ENCODE measurements around the gene SH3BP2.
"Not testable (repeated sequence)": the region's sequence is repeated elsewhere in the genome, so short reads cannot be mapped to it uniquely, and the experiment has no call there.

SH3BP2 gene

DNA sequence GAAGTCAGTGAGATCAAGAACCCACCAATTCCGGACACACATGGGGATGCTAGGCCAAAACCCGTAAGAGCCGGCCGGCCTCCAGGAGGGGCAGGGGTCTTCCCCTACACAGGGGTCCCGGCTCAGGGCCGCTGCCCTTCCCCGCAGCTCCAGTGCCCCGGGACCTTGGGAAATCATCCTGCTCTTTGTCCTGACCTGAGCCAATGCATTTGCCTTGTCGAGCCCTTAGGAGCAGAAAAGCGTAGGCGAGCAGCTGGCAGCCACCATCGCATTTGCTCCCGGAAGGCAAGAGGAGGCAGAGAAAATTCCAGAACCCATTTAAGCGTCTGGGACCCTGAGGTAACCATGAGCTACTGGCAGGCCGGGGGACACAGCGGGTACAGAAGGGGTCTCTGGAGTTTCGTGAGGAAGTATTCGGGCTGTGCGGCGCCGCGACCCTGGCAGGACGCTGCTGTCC is 29.3 kb upstream of the SH3BP2 start:
- Histone ChIP-seq H3K4me3 (ENCODE audit: low read depth in 1 of 5, low read length in 5 of 5) (peak overlapping the region; percentile 64 to 76 (median 66)), H3K27me3 (ENCODE audit: control insufficient read depth in 5 of 5, insufficient read depth in 4 of 5, low read length in 5 of 5) (no peaks in the 10 kb centered on the region), H3K9me3 (ENCODE audit: control insufficient read depth in 5 of 5, low read length in 5 of 5) (no peaks in the 10 kb centered on the region), H3K9ac (ENCODE audit: low read length in 5 of 5) (peak overlapping the region in 4 of 5 donors; percentile 35 to 79 (median 64)), H3K27ac (ENCODE audit: low read depth, low read length) (peak overlapping the region; percentile 65), H3K4me1 (ENCODE audit: control insufficient read depth in 5 of 5, insufficient read depth in 5 of 5, low read length in 5 of 5) (peaks cover 0 to 25% (median 20%) of the 10 kb centered on the region in 5 donors), H3K36me3 (ENCODE audit: control insufficient read depth in 5 of 5, insufficient read depth in 5 of 5, low read length in 5 of 5) (no peaks in the 10 kb centered on the region)

DNA sequence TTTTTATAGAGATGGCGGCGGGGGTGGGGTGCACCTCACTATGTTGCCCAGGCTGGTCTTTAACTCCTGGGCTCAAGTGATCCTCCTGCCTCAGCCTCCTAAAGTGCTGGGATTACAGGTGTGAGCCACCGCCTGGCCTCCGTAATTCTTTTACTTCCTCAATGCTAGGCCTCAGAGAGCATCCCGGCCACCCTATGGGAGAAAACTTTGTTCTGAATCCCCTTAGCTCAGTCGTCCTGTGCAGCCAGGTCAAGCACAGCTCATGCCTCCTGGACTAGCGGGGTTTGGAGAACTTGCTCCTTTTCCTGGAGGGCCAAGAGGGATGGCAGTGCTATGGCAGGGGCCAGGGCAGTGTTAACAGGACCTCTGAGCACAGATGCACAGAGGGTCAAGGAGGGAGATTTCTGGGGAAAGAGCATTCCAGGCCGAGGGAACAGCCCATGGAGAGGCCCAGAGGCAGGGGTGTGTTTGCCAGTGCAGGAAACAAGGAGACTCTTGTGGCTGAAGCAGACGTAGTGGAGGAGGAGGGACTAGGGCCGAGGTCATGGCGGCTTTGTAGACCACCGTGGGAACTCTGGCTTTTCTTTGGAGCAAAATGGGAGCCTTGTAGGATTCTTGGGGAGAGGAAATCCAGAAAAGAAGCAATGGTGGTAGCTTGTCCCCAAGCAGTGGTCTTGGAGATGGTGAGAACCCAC is 26.9 kb upstream of the SH3BP2 start:
- H3K4me1 ChIP-seq (ENCODE audit: control insufficient read depth in 5 of 5, insufficient read depth in 5 of 5, low read length in 5 of 5), result peaks cover 0 to 26% (median 21%) of the 10 kb centered on the region in 5 donors
- no peak overlapping the region for H3K9ac ChIP-seq (ENCODE audit: low read length in 5 of 5)
- H3K9me3 ChIP-seq (ENCODE audit: control insufficient read depth in 5 of 5, low read length in 5 of 5), result no peaks in the 10 kb centered on the region
- no peak overlapping the region for H3K27ac ChIP-seq (ENCODE audit: low read depth, low read length)
- H3K27me3 ChIP-seq (ENCODE audit: control insufficient read depth in 5 of 5, insufficient read depth in 4 of 5, low read length in 5 of 5), result no peaks in the 10 kb centered on the region
- no peaks in the 10 kb centered on the region for H3K36me3 ChIP-seq (ENCODE audit: control insufficient read depth in 5 of 5, insufficient read depth in 5 of 5, low read length in 5 of 5)
- H3K4me3 ChIP-seq (ENCODE audit: low read depth in 1 of 5, low read length in 5 of 5), result no peak overlapping the region

DNA sequence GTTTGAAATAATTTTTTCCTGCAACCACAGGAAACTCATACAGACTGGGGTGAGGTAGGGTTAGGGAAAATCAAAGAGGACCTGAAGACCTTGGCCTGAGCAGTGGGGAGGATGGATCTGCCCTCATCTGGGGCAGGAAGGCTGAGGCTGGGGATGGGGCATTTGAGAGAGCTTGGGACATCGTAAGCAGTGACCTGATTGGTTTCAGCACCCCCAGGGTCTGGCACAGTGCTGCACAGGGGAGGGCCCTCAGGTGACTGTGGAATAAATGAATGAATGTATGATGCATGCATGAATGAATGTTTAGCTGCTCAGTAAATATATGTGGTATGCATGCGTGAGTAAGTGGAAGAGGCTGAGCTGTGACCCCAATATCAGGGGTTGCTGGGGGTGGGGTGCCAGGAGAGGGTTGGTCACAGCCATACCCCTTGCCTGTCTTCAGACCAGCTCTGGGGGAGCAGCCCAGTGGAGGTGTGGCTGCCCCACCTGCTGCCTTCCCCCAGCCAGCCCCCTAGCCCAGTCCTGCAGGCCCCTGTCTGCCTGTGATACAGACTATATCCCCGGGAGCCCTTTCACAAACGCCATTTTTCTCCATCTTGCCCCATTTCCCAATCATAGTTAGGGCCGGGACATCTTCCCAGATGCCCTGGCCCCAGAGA is 25.7 kb upstream of the SH3BP2 start:
- no peaks in the 10 kb centered on the region for H3K9me3 ChIP-seq (ENCODE audit: control insufficient read depth in 5 of 5, low read length in 5 of 5)
- H3K4me3 ChIP-seq (ENCODE audit: low read depth in 1 of 5, low read length in 5 of 5), result no peak overlapping the region
- H3K36me3 ChIP-seq (ENCODE audit: control insufficient read depth in 5 of 5, insufficient read depth in 5 of 5, low read length in 5 of 5), result no peaks in the 10 kb centered on the region
- no peak overlapping the region for H3K27ac ChIP-seq (ENCODE audit: low read depth, low read length)
- no peaks in the 10 kb centered on the region for H3K27me3 ChIP-seq (ENCODE audit: control insufficient read depth in 5 of 5, insufficient read depth in 4 of 5, low read length in 5 of 5)
- H3K9ac ChIP-seq (ENCODE audit: low read length in 5 of 5), result no peak overlapping the region
- H3K4me1 ChIP-seq (ENCODE audit: control insufficient read depth in 5 of 5, insufficient read depth in 5 of 5, low read length in 5 of 5), result peaks cover 0 to 33% (median 23%) of the 10 kb centered on the region in 5 donors

DNA sequence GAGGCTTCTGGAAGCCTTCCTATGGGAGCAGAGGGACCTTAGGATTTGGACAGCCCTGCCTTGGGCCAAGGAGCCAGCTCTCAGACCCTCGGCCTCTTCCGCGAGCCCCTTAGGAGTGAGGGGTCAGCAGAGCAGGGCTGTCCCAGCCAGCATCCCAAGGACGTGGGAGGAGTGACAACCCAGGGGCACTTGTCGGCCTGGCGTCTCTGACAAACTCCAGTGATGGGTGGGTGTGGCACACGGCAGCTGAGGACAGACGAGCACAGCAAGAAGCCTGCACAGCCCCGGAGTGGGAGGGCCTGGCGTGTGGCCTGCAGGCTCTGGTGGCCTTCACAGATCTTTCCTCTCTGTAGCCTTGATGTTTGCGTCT is 25.2 kb upstream of the SH3BP2 start:
- Histone ChIP-seq H3K4me1 (ENCODE audit: control insufficient read depth in 5 of 5, insufficient read depth in 5 of 5, low read length in 5 of 5) (peaks cover 0 to 33% (median 23%) of the 10 kb centered on the region in 5 donors), H3K36me3 (ENCODE audit: control insufficient read depth in 5 of 5, insufficient read depth in 5 of 5, low read length in 5 of 5) (no peaks in the 10 kb centered on the region), H3K27ac (ENCODE audit: low read depth, low read length) (no peak overlapping the region)

DNA sequence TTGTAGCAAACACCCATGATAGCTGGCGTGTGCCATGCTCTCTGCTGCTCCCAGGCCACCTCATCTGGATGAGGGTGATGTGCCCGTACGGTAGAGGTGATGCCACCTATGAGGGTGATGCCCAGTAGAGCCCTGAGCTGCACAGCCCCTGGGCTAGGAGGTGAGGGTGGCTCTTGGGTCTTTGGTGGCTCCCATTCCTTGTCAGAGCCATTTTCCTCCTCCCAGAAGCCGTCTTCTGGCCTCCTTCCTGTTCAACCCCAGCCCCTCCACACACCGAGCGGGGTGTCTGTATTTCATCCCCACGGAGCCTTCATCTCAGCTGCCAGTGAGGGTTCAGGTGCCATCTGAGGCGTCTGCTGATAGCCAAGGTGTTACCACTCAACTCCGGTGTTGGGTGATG is 24.8 kb upstream of the SH3BP2 start:
- Histone ChIP-seq H3K9ac (ENCODE audit: low read length in 5 of 5) (no peak overlapping the region), H3K9me3 (ENCODE audit: control insufficient read depth in 5 of 5, low read length in 5 of 5) (no peaks in the 10 kb centered on the region), H3K4me3 (ENCODE audit: low read depth in 1 of 5, low read length in 5 of 5) (no peak overlapping the region), H3K27ac (ENCODE audit: low read depth, low read length) (no peak overlapping the region), H3K27me3 (ENCODE audit: control insufficient read depth in 5 of 5, insufficient read depth in 4 of 5, low read length in 5 of 5) (no peaks in the 10 kb centered on the region), H3K4me1 (ENCODE audit: control insufficient read depth in 5 of 5, insufficient read depth in 5 of 5, low read length in 5 of 5) (peaks cover 0 to 33% (median 23%) of the 10 kb centered on the region in 5 donors), H3K36me3 (ENCODE audit: control insufficient read depth in 5 of 5, insufficient read depth in 5 of 5, low read length in 5 of 5) (no peaks in the 10 kb centered on the region)

More for the DNA sequence above, 25.2 kb upstream of the SH3BP2 start:
- Histone ChIP-seq H3K27me3 (ENCODE audit: control insufficient read depth in 5 of 5, insufficient read depth in 4 of 5, low read length in 5 of 5) (no peaks in the 10 kb centered on the region), H3K4me3 (ENCODE audit: low read depth in 1 of 5, low read length in 5 of 5) (no peak overlapping the region), H3K9me3 (ENCODE audit: control insufficient read depth in 5 of 5, low read length in 5 of 5) (no peaks in the 10 kb centered on the region), H3K9ac (ENCODE audit: low read length in 5 of 5) (no peak overlapping the region)

DNA sequence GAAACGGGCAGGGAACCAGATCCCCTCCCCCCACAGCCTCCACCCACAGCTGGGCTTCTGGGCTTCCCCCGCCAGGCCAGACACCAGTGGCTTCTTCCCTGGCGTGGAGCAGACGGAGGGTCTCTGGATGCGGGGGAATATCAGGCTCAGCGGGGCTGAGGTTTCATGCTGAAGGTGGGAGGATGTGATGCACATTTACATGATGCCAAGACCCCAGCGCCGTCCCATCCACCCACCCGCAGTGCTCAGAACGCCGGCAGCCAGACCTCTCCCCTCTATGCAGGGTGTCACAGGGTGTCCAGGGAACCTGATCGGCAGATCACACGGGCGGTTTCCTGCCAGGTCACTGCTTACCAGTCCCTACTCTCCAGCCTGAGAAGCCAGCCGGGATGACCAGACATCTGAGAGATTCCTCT is 24.0 kb upstream of the SH3BP2 start:
- no peak overlapping the region for H3K4me3 ChIP-seq (ENCODE audit: low read depth in 1 of 5, low read length in 5 of 5)
- H3K36me3 ChIP-seq (ENCODE audit: control insufficient read depth in 5 of 5, insufficient read depth in 5 of 5, low read length in 5 of 5), result no peaks in the 10 kb centered on the region
- no peak overlapping the region for H3K9ac ChIP-seq (ENCODE audit: low read length in 5 of 5)
- peaks cover 0 to 27% (median 17%) of the 10 kb centered on the region in 5 donors for H3K4me1 ChIP-seq (ENCODE audit: control insufficient read depth in 5 of 5, insufficient read depth in 5 of 5, low read length in 5 of 5)
- H3K9me3 ChIP-seq (ENCODE audit: control insufficient read depth in 5 of 5, low read length in 5 of 5), result no peaks in the 10 kb centered on the region
- no peaks in the 10 kb centered on the region for H3K27me3 ChIP-seq (ENCODE audit: control insufficient read depth in 5 of 5, insufficient read depth in 4 of 5, low read length in 5 of 5)
- no peak overlapping the region for H3K27ac ChIP-seq (ENCODE audit: low read depth, low read length)

DNA sequence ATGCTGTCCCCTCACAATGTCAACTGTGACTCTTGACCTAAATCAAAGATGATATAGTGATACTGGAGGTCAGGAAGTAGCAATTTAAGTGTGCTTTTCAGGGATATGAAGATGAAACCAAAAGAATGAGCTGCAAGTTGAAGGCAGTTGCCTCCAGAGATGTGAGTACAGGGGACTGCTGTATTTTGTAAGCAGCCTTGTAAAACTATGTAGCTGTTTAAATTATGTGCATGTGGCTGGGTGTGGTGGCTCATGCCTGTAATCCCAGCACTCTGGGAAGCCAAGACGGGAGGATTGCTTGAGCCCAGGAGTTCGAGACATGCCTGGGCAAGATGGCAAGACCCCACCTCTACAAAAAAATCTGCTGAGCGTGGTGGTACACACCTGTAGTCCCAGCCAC is 21.6 kb upstream of the SH3BP2 start:
- H3K4me3 ChIP-seq (ENCODE audit: low read depth in 1 of 5, low read length in 5 of 5), result no peak overlapping the region
- no peak overlapping the region for H3K9ac ChIP-seq (ENCODE audit: low read length in 5 of 5)
- peaks cover 0 to 21% (median 12%) of the 10 kb centered on the region in 5 donors for H3K4me1 ChIP-seq (ENCODE audit: control insufficient read depth in 5 of 5, insufficient read depth in 5 of 5, low read length in 5 of 5)
- no peaks in the 10 kb centered on the region for H3K27me3 ChIP-seq (ENCODE audit: control insufficient read depth in 5 of 5, insufficient read depth in 4 of 5, low read length in 5 of 5)
- H3K9me3 ChIP-seq (ENCODE audit: control insufficient read depth in 5 of 5, low read length in 5 of 5), result no peaks in the 10 kb centered on the region
- no peak overlapping the region for H3K27ac ChIP-seq (ENCODE audit: low read depth, low read length)
- H3K36me3 ChIP-seq (ENCODE audit: control insufficient read depth in 5 of 5, insufficient read depth in 5 of 5, low read length in 5 of 5), result no peaks in the 10 kb centered on the region

DNA sequence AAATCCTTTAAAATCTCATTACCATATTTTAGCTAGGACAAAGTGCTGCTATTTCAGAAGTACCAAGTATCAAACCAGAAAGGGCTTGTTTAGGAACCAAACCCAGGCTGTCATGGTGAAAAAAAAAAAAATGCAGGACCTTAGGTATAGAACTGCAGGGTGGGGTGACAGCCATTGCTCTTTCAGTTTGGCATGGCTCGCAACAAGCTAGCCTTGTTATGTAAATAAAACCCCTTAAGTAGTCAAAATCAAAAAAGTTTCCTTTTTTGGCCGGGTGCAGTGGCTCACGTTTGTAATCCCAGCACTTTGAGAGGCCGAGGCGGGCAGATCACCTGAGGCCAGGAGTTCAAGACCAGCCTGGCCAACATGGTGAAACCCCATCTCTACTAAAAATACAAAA is 12.2 kb upstream of the SH3BP2 start:
- peaks cover 0 to 12% (median 8%) of the 10 kb centered on the region in 5 donors for H3K9me3 ChIP-seq (ENCODE audit: control insufficient read depth in 5 of 5, low read length in 5 of 5)
- H3K27me3 ChIP-seq (ENCODE audit: control insufficient read depth in 5 of 5, insufficient read depth in 4 of 5, low read length in 5 of 5); H3K36me3 ChIP-seq (ENCODE audit: control insufficient read depth in 5 of 5, insufficient read depth in 5 of 5, low read length in 5 of 5); H3K27ac ChIP-seq (ENCODE audit: low read depth, low read length); H3K4me3 ChIP-seq (ENCODE audit: low read depth in 1 of 5, low read length in 5 of 5); H3K4me1 ChIP-seq (ENCODE audit: control insufficient read depth in 5 of 5, insufficient read depth in 5 of 5, low read length in 5 of 5); H3K9ac ChIP-seq (ENCODE audit: low read length in 5 of 5): not testable (repeated sequence)

DNA sequence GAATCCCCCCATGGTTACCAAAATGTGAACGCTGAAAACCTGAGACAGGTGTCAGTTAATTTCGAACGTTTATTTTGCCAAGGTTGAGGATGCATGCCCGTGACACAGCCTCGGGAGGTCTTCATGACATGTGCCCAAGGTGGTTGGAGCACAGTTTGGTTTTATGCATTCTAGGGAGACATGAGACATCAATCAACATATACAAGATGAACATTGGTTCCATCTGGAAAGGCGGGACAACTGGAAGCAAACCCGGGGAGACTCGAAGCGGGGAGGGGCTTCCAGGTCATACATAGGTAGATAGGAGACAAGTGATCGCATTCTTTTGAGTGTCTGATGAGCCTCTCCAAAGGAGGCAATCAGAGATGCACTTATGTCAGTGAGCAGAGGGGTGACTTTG is 11.0 kb upstream of the SH3BP2 start:
- no peak overlapping the region for H3K9ac ChIP-seq (ENCODE audit: low read length in 5 of 5)
- peaks cover 0 to 15% (median 10%) of the 10 kb centered on the region in 5 donors for H3K4me1 ChIP-seq (ENCODE audit: control insufficient read depth in 5 of 5, insufficient read depth in 5 of 5, low read length in 5 of 5)
- no peak overlapping the region for H3K4me3 ChIP-seq (ENCODE audit: low read depth in 1 of 5, low read length in 5 of 5)
- no peaks in the 10 kb centered on the region for H3K36me3 ChIP-seq (ENCODE audit: control insufficient read depth in 5 of 5, insufficient read depth in 5 of 5, low read length in 5 of 5)
- H3K27me3 ChIP-seq (ENCODE audit: control insufficient read depth in 5 of 5, insufficient read depth in 4 of 5, low read length in 5 of 5), result no peaks in the 10 kb centered on the region
- H3K27ac ChIP-seq (ENCODE audit: low read depth, low read length), result no peak overlapping the region
- H3K9me3 ChIP-seq (ENCODE audit: control insufficient read depth in 5 of 5, low read length in 5 of 5), result peaks cover 0 to 12% (median 8%) of the 10 kb centered on the region in 5 donors

DNA sequence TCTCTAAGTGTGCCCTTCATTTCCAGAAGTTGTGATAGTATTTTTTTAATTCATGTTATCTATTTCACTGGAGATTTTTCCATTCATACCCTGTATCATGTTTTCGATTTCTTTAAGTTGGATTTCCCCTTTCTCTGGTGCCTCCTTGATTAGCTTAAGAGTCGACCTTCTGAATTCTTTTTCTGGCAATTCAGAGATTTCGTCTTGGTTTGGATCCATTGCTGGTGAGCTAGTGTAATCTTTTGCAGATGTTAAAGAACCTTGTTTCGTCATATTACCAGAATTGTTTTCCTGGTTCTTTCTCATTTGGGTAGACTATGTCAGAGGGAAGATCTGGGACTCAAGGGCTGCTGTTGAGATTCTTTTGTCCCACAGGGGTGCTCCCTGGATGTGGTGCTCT is 9.1 kb upstream of the SH3BP2 start:
- no peak overlapping the region for H3K4me3 ChIP-seq (ENCODE audit: low read depth in 1 of 5, low read length in 5 of 5)
- H3K27me3 ChIP-seq (ENCODE audit: control insufficient read depth in 5 of 5, insufficient read depth in 4 of 5, low read length in 5 of 5), result no peaks in the 10 kb centered on the region
- no peak overlapping the region for H3K9ac ChIP-seq (ENCODE audit: low read length in 5 of 5)
- H3K4me1 ChIP-seq (ENCODE audit: control insufficient read depth in 5 of 5, insufficient read depth in 5 of 5, low read length in 5 of 5), result peaks cover 1 to 28% (median 21%) of the 10 kb centered on the region in 5 donors
- no peak overlapping the region for H3K27ac ChIP-seq (ENCODE audit: low read depth, low read length)
- no peaks in the 10 kb centered on the region for H3K36me3 ChIP-seq (ENCODE audit: control insufficient read depth in 5 of 5, insufficient read depth in 5 of 5, low read length in 5 of 5)
- H3K9me3 ChIP-seq (ENCODE audit: control insufficient read depth in 5 of 5, low read length in 5 of 5), result peaks cover 0 to 12% (median 8%) of the 10 kb centered on the region in 5 donors
